Measurements from ENCODE around the gene FKBP1B. TPM values are rescaled to one million over a fixed set of nuclear protein-coding genes. Genes with fewer than 3 reads are reported as not detected.

Gene FKBP1B
- total RNA-seq, 4 donors from 2014 or later, result 6.4 to 82.1 (median 6.8) TPM

DNA sequence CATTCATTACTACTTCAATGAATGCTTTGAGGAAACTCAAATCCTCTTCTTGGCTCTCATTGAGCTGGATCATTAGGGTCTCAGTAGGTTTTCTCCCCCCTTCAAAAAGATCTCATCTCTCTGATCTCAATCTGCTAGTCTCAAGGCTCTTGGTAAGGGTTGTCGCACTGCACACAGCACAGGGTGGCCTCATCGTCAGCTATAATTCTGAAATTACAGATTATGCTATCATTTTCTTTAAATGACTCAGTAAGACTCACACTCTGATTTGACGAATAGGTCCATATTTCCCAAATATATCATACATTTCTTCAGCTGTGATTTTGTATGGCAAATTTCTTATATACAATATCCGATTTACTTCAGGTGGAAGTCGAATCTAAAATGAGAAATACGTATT, 24.3 kb downstream of the FKBP1B start:
- Histone ChIP-seq H3K4me1 (no peaks in the 10 kb centered on the region), H3K9me3 (no peaks in the 10 kb centered on the region), H3K36me3 (no peaks in the 10 kb centered on the region), H3K27ac (no peak overlapping the region), H3K4me3 (no peak overlapping the region), H3K27me3 (no peaks in the 10 kb centered on the region)
- no peak for DNase-seq
- TF ChIP-seq POLR2A (IDR thresholded peaks at IDR 0.05), result no peak
- TF ChIP-seq, protein P1, sequence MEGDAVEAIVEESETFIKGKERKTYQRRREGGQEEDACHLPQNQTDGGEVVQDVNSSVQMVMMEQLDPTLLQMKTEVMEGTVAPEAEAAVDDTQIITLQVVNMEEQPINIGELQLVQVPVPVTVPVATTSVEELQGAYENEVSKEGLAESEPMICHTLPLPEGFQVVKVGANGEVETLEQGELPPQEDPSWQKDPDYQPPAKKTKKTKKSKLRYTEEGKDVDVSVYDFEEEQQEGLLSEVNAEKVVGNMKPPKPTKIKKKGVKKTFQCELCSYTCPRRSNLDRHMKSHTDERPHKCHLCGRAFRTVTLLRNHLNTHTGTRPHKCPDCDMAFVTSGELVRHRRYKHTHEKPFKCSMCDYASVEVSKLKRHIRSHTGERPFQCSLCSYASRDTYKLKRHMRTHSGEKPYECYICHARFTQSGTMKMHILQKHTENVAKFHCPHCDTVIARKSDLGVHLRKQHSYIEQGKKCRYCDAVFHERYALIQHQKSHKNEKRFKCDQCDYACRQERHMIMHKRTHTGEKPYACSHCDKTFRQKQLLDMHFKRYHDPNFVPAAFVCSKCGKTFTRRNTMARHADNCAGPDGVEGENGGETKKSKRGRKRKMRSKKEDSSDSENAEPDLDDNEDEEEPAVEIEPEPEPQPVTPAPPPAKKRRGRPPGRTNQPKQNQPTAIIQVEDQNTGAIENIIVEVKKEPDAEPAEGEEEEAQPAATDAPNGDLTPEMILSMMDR (IDR thresholded peaks at IDR 0.05), result no peak
- intact Hi-C loops (cut with DNase I; ENCODE audit: low total_unique reads), result loop anchor here (10.0 kb wide), 1 partner anchor 149 kb away; the partner anchor contains the start of gene ATAD2B

DNA sequence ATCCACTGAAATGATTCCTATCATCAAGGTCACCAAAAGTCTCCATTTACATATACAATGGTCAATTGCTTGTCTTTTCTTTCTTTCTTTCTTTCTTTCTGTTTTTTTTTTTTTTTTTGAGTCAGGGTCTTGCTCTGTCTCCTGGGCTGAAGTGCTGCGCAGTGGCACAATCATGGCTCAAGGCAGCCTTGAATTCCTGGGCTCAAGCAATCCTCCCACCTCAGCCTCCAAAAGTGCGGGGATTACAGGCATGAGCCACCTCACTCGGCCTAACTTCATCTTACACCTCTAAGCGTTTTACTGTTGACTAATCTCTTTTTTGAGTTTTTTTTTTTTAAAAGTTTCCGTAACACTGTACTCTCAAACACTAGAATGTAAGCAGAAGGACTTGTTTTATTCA, 25.7 kb downstream of the FKBP1B start:
- Histone ChIP-seq H3K9me3 (no peaks in the 10 kb centered on the region), H3K27ac (peak overlapping the region; percentile 87 to 95), H3K27me3 (no peaks in the 10 kb centered on the region), H3K4me3 (peak overlapping the region; percentile 64 to 79), H3K4me1 (no peaks in the 10 kb centered on the region), H3K36me3 (no peaks in the 10 kb centered on the region)
- no peak for TF ChIP-seq POLR2A (IDR thresholded peaks at IDR 0.05)
- TF ChIP-seq, protein P1 (IDR thresholded peaks at IDR 0.05), result no peak
- intact Hi-C loops (cut with DNase I; ENCODE audit: low total_unique reads), result loop anchor here (10.0 kb wide), 1 partner anchor 150 kb away; the partner anchor contains the start of gene ATAD2B
- no peak for DNase-seq

DNA sequence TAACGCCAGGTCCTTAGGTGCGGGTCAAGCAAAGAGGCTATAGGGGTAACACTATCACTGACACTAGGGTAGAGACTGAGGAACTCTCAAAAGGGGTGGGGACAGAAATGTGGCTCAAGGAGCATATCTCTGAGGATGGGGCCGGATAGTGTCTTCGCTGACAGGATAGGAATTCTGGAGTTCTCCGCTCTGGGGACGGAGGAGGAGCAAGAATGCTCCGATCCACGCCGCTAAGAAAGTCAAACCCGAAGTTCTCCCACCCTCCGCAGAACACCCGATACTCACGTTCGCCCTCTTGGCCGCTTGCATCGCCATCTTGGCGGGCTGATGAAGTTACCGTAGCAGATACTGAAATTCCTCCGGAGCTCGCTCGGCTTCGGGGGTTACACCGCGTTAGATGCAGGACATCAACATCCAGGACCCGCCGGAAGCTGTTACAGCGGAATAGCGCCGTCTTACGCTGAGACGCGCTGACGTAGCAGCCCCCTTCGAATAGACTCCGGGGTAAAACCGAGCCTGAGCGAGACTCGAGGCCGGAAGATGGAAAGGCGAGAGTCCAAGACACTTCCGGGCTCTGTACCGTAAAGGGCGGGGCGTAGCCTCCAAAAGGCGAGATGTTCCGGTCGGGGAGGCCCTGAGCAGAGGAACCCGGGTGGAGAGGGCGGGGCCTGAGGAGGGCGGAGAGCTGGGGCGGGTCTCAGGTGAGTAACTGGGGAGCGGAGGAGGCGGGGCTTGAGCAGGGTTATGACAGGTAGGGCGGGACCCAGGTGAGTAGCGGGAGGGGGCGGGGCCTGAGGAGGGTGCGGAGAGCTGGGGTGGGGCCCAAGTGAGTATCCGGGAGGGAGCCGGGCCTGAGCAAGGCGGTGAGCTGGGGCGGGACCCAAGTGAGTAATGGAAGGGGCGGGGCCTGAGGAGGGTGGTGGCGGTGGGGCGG, 26.6 kb downstream of the FKBP1B start, which contains the start of gene SF3B6:
Gene SF3B6, minus strand, starts transcription at position 412 of the 934 bp plus-strand sequence. Its CDS starts 97 bp downstream, at position 315.
- H3K27ac ChIP-seq, result peak within 1 kb of the TSS; percentile 87 to 95
- peak within 1 kb of the TSS; percentile 64 to 79 for H3K4me3 ChIP-seq
- TF ChIP-seq POLR2A (IDR thresholded peaks at IDR 0.05), result peak; percentile 51 to 70
- TF ChIP-seq, protein P1 (IDR thresholded peaks at IDR 0.05), result peak in 2 of 4 experiments; percentile 21 to 28
- no peaks in the 10 kb centered on the region for H3K36me3 ChIP-seq
- intact Hi-C loops (cut with DNase I; ENCODE audit: low total_unique reads), result loop anchor here (10.0 kb wide), 1 partner anchor 151 kb away; the partner anchor contains the start of gene ATAD2B
- no peaks in the 10 kb centered on the region for H3K27me3 ChIP-seq
- peak; percentile 97 to 98 for DNase-seq
- H3K9me3 ChIP-seq, result no peaks in the 10 kb centered on the region
- no peaks in the 10 kb centered on the region for H3K4me1 ChIP-seq

DNA sequence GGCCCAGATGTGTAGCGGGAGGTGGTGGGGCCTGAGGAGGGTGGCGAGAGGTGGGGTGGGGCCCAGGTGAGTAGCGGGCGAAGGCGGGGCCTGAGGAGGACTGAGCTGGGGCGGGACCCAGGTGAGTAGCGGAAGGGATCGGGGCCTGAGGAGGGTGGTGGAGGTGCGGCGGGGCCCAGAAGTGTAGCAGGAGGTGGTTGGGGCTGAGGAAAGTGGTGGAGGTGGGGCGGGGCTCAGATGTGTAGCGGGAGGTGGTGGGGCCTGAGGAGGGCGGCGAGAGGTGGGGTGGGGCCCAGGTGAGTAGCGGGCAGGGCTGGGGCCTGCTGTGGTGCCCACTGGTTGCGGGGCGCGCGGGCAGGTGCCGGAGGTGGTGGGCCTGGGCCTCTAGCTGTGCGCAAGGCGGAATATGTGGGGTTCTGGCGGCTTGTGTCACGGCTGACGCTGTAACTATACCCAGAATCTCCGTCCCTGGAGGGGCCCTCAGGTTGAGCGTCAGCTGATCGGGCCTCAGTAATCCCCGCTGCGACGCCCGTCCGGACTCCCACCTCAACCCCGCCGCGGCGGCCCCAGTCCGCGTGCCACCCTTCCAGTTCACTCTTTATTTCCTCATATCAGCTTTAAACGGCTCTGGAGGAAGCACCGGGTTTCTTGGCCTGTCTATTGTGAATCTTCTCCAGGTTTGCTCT, 27.5 kb downstream of the FKBP1B start:
- Histone ChIP-seq H3K4me3 (peak overlapping the region; percentile 64 to 79), H3K36me3 (no peaks in the 10 kb centered on the region), H3K9me3 (no peaks in the 10 kb centered on the region), H3K27ac (peak overlapping the region; percentile 87 to 95), H3K4me1 (no peaks in the 10 kb centered on the region), H3K27me3 (no peaks in the 10 kb centered on the region)
- DNase-seq, result no peak
- intact Hi-C loops (cut with DNase I; ENCODE audit: low total_unique reads), result loop anchor here (10.0 kb wide), 1 partner anchor 152 kb away; the partner anchor contains the start of gene ATAD2B
- peak in 1 of 2 donors; percentile 29 for TF ChIP-seq POLR2A (IDR thresholded peaks at IDR 0.05)
- TF ChIP-seq, protein P1 (IDR thresholded peaks at IDR 0.05), result no peak
